HG03066 (cell line): Measurements from ENCODE around the gene CTCFL.

Experiments
- ATAC-seq: cut with Tn5 transposase; IDR thresholded peaks from one replicate; pipeline ENCODE4 v1.9.1; 2021; ENCODE audit warnings: low read depth; ENCODE audit not compliant: unreplicated experiment

CTCFL gene

GRCh38 chr20:57560554-57561355, 35.8 kb upstream of the CTCFL start, which contains the start of gene PCK1:
TSS of gene PCK1 (plus strand) at chr20:57561110. CDS start at chr20:57561412, 302 bp downstream.
- ATAC-seq, result no peak

GRCh38 chr20:57559658-57560553, 35.0 kb upstream of the CTCFL start:
- no peak for ATAC-seq

GRCh38 chr20:57559289-57559634, 34.3 kb upstream of the CTCFL start:
- no peak for ATAC-seq

GRCh38 chr20:57558614-57559288, 33.8 kb upstream of the CTCFL start:
- no peak for ATAC-seq

- ATAC-seq, result no peak
These were observed 33.1 kb upstream of the CTCFL start for GRCh38 chr20:57557926-57558613.

- no peak for ATAC-seq
These were observed 32.0 kb upstream of the CTCFL start for GRCh38 chr20:57556980-57557274.

DNA sequence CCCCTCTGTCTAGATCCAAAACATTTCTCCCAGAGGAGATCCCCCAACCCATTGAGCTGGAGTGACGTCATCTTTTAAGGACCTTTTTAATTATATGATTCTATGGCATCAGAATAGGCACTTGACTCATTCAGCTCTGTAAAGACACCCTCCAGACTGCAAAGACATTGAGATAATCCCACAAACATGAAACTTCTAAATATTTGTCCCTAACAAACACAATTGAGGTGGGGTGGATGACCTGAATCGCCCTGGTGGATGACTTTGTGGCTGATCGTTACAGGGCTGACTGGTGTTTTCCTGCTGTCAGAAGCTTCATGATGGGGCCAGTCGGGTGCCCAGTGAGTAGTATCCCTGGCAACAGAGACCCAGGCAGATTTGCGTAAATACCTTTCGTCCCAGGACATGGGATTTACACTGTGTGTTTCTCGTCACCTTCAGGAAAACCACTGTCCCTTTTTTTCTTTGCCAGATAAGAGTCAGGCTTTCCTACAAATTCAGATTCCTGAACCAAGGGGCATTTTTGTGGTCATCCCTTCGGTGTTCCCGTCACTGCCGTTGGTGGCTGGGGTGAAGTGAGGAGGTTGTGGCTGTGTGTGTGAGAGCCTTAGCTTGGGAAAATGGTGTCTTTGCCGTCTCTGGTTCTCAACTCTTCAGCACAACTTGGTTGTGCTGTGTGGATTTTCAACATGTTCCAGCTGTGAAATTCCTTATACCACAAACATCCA, 30.7 kb upstream of the CTCFL start:
- ATAC-seq, result no peak

GRCh38 chr20:57553376-57554018, 28.6 kb upstream of the CTCFL start:
- ATAC-seq, result no peak

GRCh38 chr20:57552471-57552870, 27.5 kb upstream of the CTCFL start:
- ATAC-seq, result no peak

- no peak for ATAC-seq
These were observed 23.5 kb upstream of the CTCFL start for GRCh38 chr20:57548177-57549058.

DNA sequence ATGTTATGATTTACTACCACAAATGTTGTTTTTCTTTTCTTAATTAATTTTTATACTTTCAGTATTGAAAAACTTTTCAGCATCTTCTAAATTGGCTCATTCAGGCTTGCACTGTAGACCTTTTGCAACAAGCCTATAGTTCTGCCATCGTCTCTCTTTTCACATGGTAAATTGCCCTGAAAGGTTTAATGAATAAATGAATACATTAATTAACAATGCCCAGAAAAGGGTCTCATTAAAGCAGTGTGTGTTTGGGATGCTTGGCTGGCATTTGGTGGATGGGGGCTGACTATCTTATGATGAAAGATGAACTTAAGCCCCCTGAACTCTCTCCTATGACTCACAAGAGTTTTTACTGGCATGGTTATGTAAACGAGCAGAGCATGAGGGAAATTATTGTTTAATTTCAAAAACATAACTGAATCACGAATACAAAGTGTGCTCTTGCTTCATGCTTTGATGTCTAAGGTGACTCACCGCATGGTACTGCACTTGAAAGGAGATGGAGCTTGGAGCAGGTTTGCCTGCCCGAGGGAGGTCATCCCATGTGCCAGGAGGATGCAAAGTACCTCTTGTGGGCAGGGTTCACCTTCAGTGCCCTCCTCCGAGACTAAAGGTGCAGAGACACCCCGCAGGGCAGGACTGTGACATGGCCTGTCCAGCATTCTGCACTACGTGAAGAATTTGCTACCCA, 22.2 kb upstream of the CTCFL start:
- no peak for ATAC-seq

DNA sequence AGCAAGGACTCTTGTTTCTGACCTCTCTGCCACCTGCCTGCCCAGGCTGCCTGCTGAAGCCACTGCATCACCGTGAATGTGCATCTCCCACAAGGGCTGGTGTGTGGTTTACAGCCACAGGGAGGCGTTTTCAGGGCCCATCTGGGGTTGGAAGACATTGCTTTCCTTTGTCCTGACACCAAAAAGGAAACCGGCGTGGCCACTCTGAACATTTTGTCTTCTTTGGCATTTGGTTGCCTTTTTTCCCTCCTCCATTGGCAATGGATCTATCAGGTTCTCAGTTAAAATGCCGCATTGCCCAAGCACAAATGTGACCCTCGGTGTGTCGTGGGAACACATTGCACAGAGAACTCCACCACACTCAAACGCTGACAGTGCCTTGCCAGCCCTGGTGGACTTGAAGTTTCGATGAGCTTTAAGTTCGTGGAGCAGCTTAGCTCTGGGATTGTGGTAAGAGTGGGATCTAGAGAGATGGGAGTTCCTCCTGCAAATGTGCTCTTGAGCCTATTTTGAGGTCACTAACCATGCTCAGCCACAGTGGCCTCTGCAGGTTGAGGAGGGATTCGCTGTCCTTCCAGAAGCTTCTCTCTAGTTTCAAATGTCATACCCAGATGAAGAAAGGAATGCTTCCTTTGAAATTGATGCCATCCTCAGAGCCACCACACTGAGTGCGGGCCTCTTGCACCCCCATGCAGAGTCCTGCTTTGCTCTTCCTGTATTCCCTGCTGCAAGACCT, 21.2 kb upstream of the CTCFL start:
- ATAC-seq, result no peak

DNA sequence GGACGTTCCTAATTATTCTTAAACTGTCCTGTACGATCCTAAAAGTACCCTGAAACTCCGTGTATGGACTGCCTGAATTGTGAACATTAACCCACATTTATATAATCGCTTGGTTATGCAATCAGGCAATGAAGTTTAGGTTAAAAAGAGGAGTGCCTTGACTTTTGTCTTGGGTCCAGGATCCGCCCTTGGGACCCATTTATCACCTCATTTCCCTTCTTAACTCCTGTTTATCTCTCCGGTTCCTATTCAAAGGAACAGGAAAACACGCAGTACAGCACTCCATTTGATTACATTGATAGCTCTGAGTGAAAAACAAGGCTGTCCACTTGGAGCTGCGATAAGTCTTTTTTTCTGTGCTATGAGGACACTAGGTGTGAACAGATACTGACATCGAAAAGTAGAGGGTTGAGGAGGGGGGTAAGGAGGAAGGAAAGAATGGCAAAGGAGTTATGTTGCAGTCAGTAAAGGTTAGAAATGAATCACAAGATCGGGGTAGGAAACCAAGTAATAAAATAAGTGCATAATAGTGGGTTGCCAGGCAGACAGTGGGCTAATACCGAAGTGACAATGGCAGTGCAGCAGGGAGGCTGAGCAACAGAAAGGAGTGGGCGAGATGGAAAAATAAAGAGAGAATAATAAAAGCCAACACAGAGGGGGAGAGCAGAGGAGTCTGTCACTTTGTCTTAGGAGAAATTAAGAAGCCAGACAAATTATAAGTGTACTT, 20.1 kb upstream of the CTCFL start:
- ATAC-seq, result no peak

- no peak for ATAC-seq
These were observed 18.8 kb upstream of the CTCFL start for GRCh38 chr20:57543754-57544153.

DNA sequence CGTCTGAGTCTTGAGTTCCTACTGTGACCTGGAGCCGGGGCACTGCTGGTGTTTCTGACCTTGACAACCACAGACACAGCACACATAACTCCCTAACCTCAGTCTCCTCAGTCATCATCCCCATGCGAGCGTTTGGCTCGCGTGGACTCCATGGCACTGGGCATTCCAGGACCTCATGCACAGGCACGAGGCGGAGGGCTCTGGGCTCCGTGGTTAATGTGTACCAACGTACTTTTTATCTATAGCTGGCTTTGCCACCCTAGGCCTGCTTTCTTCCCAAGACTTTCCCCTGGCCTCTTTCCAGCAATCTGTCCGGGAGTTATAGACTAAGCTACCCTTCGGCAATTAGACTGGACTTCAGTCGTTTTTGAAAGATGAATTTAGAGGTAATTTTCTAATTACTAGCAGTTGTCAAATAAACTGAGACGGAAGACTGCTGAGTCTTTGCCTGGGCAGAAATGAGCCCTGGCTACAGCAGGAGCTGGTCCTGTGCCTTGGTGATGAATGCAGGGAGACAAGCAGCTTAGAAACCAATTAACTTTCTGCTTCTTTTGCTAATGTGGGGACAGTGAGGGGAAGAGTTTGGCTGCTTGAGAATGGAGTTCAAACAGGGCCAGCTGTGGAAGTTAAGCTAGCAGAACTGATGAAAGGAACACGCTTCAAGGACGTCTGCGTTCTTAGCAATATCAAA, 16.1 kb upstream of the CTCFL start:
- ATAC-seq, result no peak

DNA sequence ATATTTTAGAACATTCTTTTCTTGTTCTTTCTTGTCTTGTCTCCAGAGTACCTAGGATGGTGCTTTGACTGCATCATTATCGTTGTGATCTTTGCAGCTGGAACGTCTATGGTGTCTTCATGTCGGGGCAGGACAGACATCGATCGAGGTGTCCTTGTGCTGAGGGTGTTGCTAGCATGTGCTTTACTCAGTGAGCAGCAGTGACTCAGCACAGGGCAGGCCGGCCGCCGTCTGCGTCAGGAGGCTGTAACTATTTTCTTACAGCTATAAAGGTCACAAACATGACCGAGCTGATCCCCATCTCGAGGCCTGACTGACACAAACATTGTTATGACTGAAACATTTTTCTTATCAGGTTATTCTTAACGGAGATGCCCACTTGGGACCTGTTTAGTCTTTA, 14.9 kb upstream of the CTCFL start:
- ATAC-seq, result no peak
